Activated naive CD4-positive, alpha-beta T cell treated with anti-CD3 and anti-CD28 coated beads for 36 hours (primary cell): ENCODE data around the gene RMI2. TPM values are rescaled to one million over a fixed set of nuclear protein-coding genes. Genes with fewer than 3 reads are reported as not detected.

Source experiments
- CTCF ChIA-PET: fragments of 350-600 bp; sonication (Branson Sonifier 250); formaldehyde crosslinking; loops from one replicate; lab custom pipeline; 2021; ENCODE audit warnings: antibody characterized with exemption; lab: Charles Lee
- DNase-seq: peaks from one replicate; pipeline ENCODE4 v3.0.0-alpha.2; 2020
- H3K27ac Mint-ChIP-seq: one replicate; pipeline ENCODE4 v1.8.0; 2021; ENCODE audit warnings: mild to moderate bottlenecking, mixed read lengths
- H3K27me3 Mint-ChIP-seq: one replicate; pipeline ENCODE4 v1.8.0; 2021; ENCODE audit warnings: low read depth, mixed read lengths
- H3K36me3 Mint-ChIP-seq: one replicate; pipeline ENCODE4 v1.8.0; 2021; ENCODE audit warnings: low read depth, mixed read lengths
- H3K4me1 Mint-ChIP-seq: one replicate; pipeline ENCODE4 v1.8.0; 2021; ENCODE audit warnings: low read depth, mixed read lengths
- H3K4me3 Mint-ChIP-seq: one replicate; pipeline ENCODE4 v1.8.0; 2021; ENCODE audit warnings: mild to moderate bottlenecking, moderate library complexity, mixed read lengths
- H3K9me3 Mint-ChIP-seq: one replicate; pipeline ENCODE4 v1.8.0; 2021; ENCODE audit warnings: mixed read lengths
- intact Hi-C: fragments of 100-400 bp; cut with micrococcal nuclease; formaldehyde crosslinking; loops from one replicate; pipeline ENCODE4 v1.15.1; 2023
- total RNA-seq, 2 experiments: library from RNA; stranded (reverse); gene quantifications; one replicate each; pipeline ENCODE4 v1.2.3, GENCODE V29; 2021

The RMI2 gene
- total RNA-seq, 2 experiments from 2014 or later: 82.8 to 86.2 TPM

- Mint-ChIP-seq H3K36me3 (peaks cover 30% of the 10 kb centered on the region), H3K27ac (peak overlapping the region; percentile 3), H3K27me3 (no peaks in the 10 kb centered on the region), H3K4me1 (peaks cover 78% of the 10 kb centered on the region), H3K4me3 (no peak overlapping the region), H3K9me3 (peaks cover 5% of the 10 kb centered on the region)
- intact Hi-C loops: loop anchor here (10.0 kb wide), 1 partner anchor 608 kb away; the partner anchor contains the start of gene NUBP1
- no peak for DNase-seq
- CTCF ChIA-PET: interaction anchor here (0.6 to 2.9 kb wide), 11 partner anchors 18 to 404 kb away, joined by 3 to 10 read pairs (median 4); partner anchors contain the start of gene SOCS1
Observed at GRCh38 chr16:11353158-11353557, 7.9 kb downstream of the RMI2 start.

GRCh38 chr16:11354407-11354732, 9.1 kb downstream of the RMI2 start:
- intact Hi-C loops: loop anchor here (1.0 to 10.0 kb wide), 11 partner anchors 9 to 610 kb away; partner anchors contain the start of genes NUBP1, RMI2 and SOCS1
- H3K27ac Mint-ChIP-seq: peak overlapping the region; percentile 96
- no peaks in the 10 kb centered on the region for H3K27me3 Mint-ChIP-seq
- peaks cover 66% of the 10 kb centered on the region for H3K4me1 Mint-ChIP-seq
- H3K9me3 Mint-ChIP-seq: peaks cover 5% of the 10 kb centered on the region
- CTCF ChIA-PET: interaction anchor here (0.6 to 3.2 kb wide), 10 partner anchors 17 to 390 kb away, joined by 3 to 16 read pairs (median 6); partner anchors contain the start of gene SOCS1
- DNase-seq: no peak
- peak overlapping the region; percentile 54 for H3K4me3 Mint-ChIP-seq
- peaks cover 20% of the 10 kb centered on the region for H3K36me3 Mint-ChIP-seq

GRCh38 chr16:11354733-11355574, 9.7 kb downstream of the RMI2 start:
- Mint-ChIP-seq H3K4me3 (peak overlapping the region; percentile 54), H3K27ac (peak overlapping the region; percentile 96), H3K4me1 (peaks cover 61% of the 10 kb centered on the region), H3K9me3 (peaks cover 5% of the 10 kb centered on the region), H3K27me3 (no peaks in the 10 kb centered on the region), H3K36me3 (peaks cover 20% of the 10 kb centered on the region)
- CTCF ChIA-PET: interaction anchor here (0.6 to 3.7 kb wide), 11 partner anchors 17 to 391 kb away, joined by 3 to 17 read pairs (median 6); partner anchors contain the start of gene SOCS1
- intact Hi-C loops: loop anchor here (1.0 to 10.0 kb wide), 13 partner anchors 8 to 610 kb away; partner anchors contain the start of genes NUBP1, RMI2 and SOCS1
- peak; percentile 91 for DNase-seq

- no peaks in the 10 kb centered on the region for H3K27me3 Mint-ChIP-seq
- intact Hi-C loops: loop anchor here (1.0 to 10.0 kb wide), 6 partner anchors 59 to 611 kb away; partner anchors contain the start of gene NUBP1
- peaks cover 17% of the 10 kb centered on the region for H3K36me3 Mint-ChIP-seq
- H3K27ac Mint-ChIP-seq: peak overlapping the region; percentile 96
- peaks cover 5% of the 10 kb centered on the region for H3K9me3 Mint-ChIP-seq
- CTCF ChIA-PET: interaction anchor here (0.8 to 3.7 kb wide), 16 partner anchors 16 to 470 kb away, joined by 3 to 17 read pairs (median 3); partner anchors contain the start of gene SOCS1
- H3K4me3 Mint-ChIP-seq: peak overlapping the region; percentile 54
- peaks cover 61% of the 10 kb centered on the region for H3K4me1 Mint-ChIP-seq
- peak; percentile 36 for DNase-seq
Observed at GRCh38 chr16:11355862-11356261, 10.6 kb downstream of the RMI2 start.

- H3K36me3 Mint-ChIP-seq: peaks cover 11% of the 10 kb centered on the region
- H3K27me3 Mint-ChIP-seq: no peaks in the 10 kb centered on the region
- CTCF ChIA-PET: interaction anchor here (0.5 to 3.7 kb wide), 19 partner anchors 10 to 469 kb away, joined by 3 to 17 read pairs (median 3); partner anchors contain the start of gene SOCS1
- H3K27ac Mint-ChIP-seq: peak overlapping the region; percentile 28
- peaks cover 5% of the 10 kb centered on the region for H3K9me3 Mint-ChIP-seq
- DNase-seq: peak; percentile 78
- intact Hi-C loops: loop anchor here (1.0 to 10.0 kb wide), 2 partner anchors 70 to 612 kb away; partner anchors contain the start of gene NUBP1
- no peak overlapping the region for H3K4me3 Mint-ChIP-seq
- H3K4me1 Mint-ChIP-seq: peaks cover 63% of the 10 kb centered on the region
Observed at GRCh38 chr16:11356573-11357331, 11.5 kb downstream of the RMI2 start.

GRCh38 chr16:11358531-11358930, 13.3 kb downstream of the RMI2 start:
- H3K27me3 Mint-ChIP-seq: no peaks in the 10 kb centered on the region
- CTCF ChIA-PET: interaction anchor here (0.7 to 3.7 kb wide), 7 partner anchors 13 to 394 kb away, joined by 3 to 17 read pairs (median 3); partner anchors contain the start of gene SOCS1
- H3K27ac Mint-ChIP-seq: no peak overlapping the region
- no peaks in the 10 kb centered on the region for H3K9me3 Mint-ChIP-seq
- no peak overlapping the region for H3K4me3 Mint-ChIP-seq
- H3K4me1 Mint-ChIP-seq: peaks cover 70% of the 10 kb centered on the region
- intact Hi-C loops: loop anchor here (10.0 kb wide), 1 partner anchor 614 kb away; the partner anchor contains the start of gene NUBP1
- peaks cover 1% of the 10 kb centered on the region for H3K36me3 Mint-ChIP-seq
- no peak for DNase-seq

GRCh38 chr16:11359370-11359769, 14.1 kb downstream of the RMI2 start:
- no peak for DNase-seq
- no peak overlapping the region for H3K27ac Mint-ChIP-seq
- intact Hi-C loops: loop anchor here (10.0 kb wide), 1 partner anchor 615 kb away; the partner anchor contains the start of gene NUBP1
- H3K4me1 Mint-ChIP-seq: peaks cover 68% of the 10 kb centered on the region
- H3K4me3 Mint-ChIP-seq: no peak overlapping the region
- H3K9me3 Mint-ChIP-seq: no peaks in the 10 kb centered on the region
- peaks cover 1% of the 10 kb centered on the region for H3K36me3 Mint-ChIP-seq
- H3K27me3 Mint-ChIP-seq: no peaks in the 10 kb centered on the region
- CTCF ChIA-PET: interaction anchor here (0.6 to 2.3 kb wide), 6 partner anchors 12 to 395 kb away, joined by 3 to 8 read pairs (median 3); no protein-coding TSS in a partner anchor

- no peak for DNase-seq
- Mint-ChIP-seq H3K9me3 (no peaks in the 10 kb centered on the region), H3K4me3 (no peak overlapping the region), H3K4me1 (peaks cover 63% of the 10 kb centered on the region), H3K27me3 (no peaks in the 10 kb centered on the region), H3K36me3 (no peaks in the 10 kb centered on the region), H3K27ac (no peak overlapping the region)
- intact Hi-C loops: loop anchor here (5.0 kb wide), 1 partner anchor 431 kb away; no protein-coding TSS in a partner anchor
- CTCF ChIA-PET: no interaction called here
Observed at GRCh38 chr16:11360641-11361373, 15.5 kb downstream of the RMI2 start.

GRCh38 chr16:11361701-11362451, 16.6 kb downstream of the RMI2 start:
- no peaks in the 10 kb centered on the region for H3K36me3 Mint-ChIP-seq
- peak; percentile 76 for DNase-seq
- H3K4me3 Mint-ChIP-seq: peak overlapping the region; percentile 48
- H3K27me3 Mint-ChIP-seq: no peaks in the 10 kb centered on the region
- H3K27ac Mint-ChIP-seq: peak overlapping the region; percentile 21
- intact Hi-C loops: loop anchor here (2.0 to 5.0 kb wide), 3 partner anchors 267 to 430 kb away; no protein-coding TSS in a partner anchor
- peaks cover 52% of the 10 kb centered on the region for H3K4me1 Mint-ChIP-seq
- no peaks in the 10 kb centered on the region for H3K9me3 Mint-ChIP-seq
- CTCF ChIA-PET: interaction anchor here (0.6 to 2.8 kb wide), 2 partner anchors 10 to 78 kb away, joined by 3 to 10 read pairs; no protein-coding TSS in a partner anchor

GRCh38 chr16:11363927-11364258, 18.6 kb downstream of the RMI2 start:
- Mint-ChIP-seq H3K36me3 (no peaks in the 10 kb centered on the region), H3K27ac (no peak overlapping the region), H3K27me3 (no peaks in the 10 kb centered on the region), H3K4me1 (peaks cover 44% of the 10 kb centered on the region), H3K4me3 (no peak overlapping the region), H3K9me3 (no peaks in the 10 kb centered on the region)
- no peak for DNase-seq
- CTCF ChIA-PET: interaction anchor here (0.6 to 2.8 kb wide), 3 partner anchors 8 to 400 kb away, joined by 3 to 10 read pairs (median 5); no protein-coding TSS in a partner anchor
- intact Hi-C loops: loop anchor here (1.0 to 5.0 kb wide), 6 partner anchors 10 to 428 kb away; partner anchors contain the start of gene RMI2
